Pancreas (tissue), 10 donors: ENCODE measurements around the gene CILP2. TPM values are rescaled to one million over a fixed set of nuclear protein-coding genes. Genes with fewer than 3 reads are reported as not detected.

ENCODE experiments used
- ATAC-seq, 4 donors: fragments of 200-7000 bp; cut with Tn5 transposase; one replicate each; pipeline versions ENCODE4 v1.8.0 to v1.9.1; 2020; ENCODE audit warnings: mild to moderate bottlenecking in 4 of 4, moderate library complexity in 4 of 4
- DNase-seq, 6 donors: peaks; one replicate each; pipeline ENCODE4 v3.0.0-alpha.2; 2020
- FAIRE-seq: peaks from 2 replicates; lab custom pipeline; 2012; peaks lifted over from hg19 to GRCh38; lab: Jason Lieb, UNC
- H3K27ac ChIP-seq, 4 donors: fragments of 200-600 bp; sonication (generic); 1 replicate in 3 of 4; 2 replicates in 1 of 4; pipeline versions ENCODE4 v1.5.0 to v1.8.0; 2020
- H3K27me3 ChIP-seq, 4 donors: fragments of 200-600 bp; one replicate each; pipeline ENCODE4 v1.8.0; 2021
- H3K36me3 ChIP-seq, 3 donors: fragments of 200-600 bp; sonication (generic) in 1 of 3; one replicate each; pipeline versions ENCODE4 v1.5.0 to v1.8.0; 2020 to 2021
- H3K4me1 ChIP-seq, 3 donors: fragments of 200-600 bp; one replicate each; pipeline ENCODE4 v1.8.0; 2021
- H3K4me3 ChIP-seq, 4 donors: fragments of 200-600 bp; sonication (generic) in 2 of 4; one replicate each; pipeline versions ENCODE4 v1.5.0 to v1.8.0; 2020 to 2021
- H3K9me3 ChIP-seq, 4 donors: fragments of 200-600 bp; one replicate each; pipeline ENCODE4 v1.8.0; 2021
- WGBS, 2 donors: extraction: QIAGEN DNeasy Blood & Tissue Kit; methylation state at CpG; one replicate each; pipeline ENCODE4 v1.1.7; 2013; 5-methylcytosine and 5-hydroxymethylcytosine counted together
- intact Hi-C, 3 donors: fragments of 100-400 bp; cut with DNase I; formaldehyde crosslinking; loops; one replicate each; pipeline versions ENCODE4 v1.11.1 to v1.14.2; 2022
- polyA plus RNA-seq, 2 donors: library from polyadenylated mRNA; stranded (reverse); fragments of 200-250 nt; gene quantifications; one replicate each; pipeline ENCODE4 v1.2.3, GENCODE V29; 2013
- total RNA-seq, 6 donors: library from RNA; stranded (reverse); fragmentation: NEBNext Ultra II Directional in 4 of 6; extraction: Animal tissue kit (Norgen Biotek cat#: 25700) in 4 of 6; gene quantifications; one replicate each; pipeline versions ENCODE4 v1.2.1 to v1.2.4, GENCODE V29; 2021 to 2023
- TF ChIP-seq, protein P1 (sequence below), 4 donors: fragments of 200-600 bp; sonication (generic) in 3 of 4; IDR thresholded peaks; one replicate each; pipeline versions ENCODE4 v1.5.0 to v1.8.0; 2021; ENCODE audit warnings: antibody characterized with exemption in 4 of 4
- donor health status: healthy with polysubstance abuse.
- donor health status: DM: no; HTN: no; CAD: no; lungs with moderate emphysema.
- donor health status: DM: no; HTN: no; CAD: no.
- donor health status: control.
- donor health status: control.
- donor health status: Bipolar disorder and iron deficiency.
- donor health status: DM: yes; HTN: yes; CAD: no.
- donor health status: DM: no; HTN: no; CAD: no.
- donor health status: DM: no; HTN: no; CAD: no.
- donor health status: DM: yes; HTN: yes; CAD: no.

Gene CILP2
- total and polyA plus RNA-seq, 8 donors = 0.12 to 1.4 TPM; not detected in 6

DNA sequence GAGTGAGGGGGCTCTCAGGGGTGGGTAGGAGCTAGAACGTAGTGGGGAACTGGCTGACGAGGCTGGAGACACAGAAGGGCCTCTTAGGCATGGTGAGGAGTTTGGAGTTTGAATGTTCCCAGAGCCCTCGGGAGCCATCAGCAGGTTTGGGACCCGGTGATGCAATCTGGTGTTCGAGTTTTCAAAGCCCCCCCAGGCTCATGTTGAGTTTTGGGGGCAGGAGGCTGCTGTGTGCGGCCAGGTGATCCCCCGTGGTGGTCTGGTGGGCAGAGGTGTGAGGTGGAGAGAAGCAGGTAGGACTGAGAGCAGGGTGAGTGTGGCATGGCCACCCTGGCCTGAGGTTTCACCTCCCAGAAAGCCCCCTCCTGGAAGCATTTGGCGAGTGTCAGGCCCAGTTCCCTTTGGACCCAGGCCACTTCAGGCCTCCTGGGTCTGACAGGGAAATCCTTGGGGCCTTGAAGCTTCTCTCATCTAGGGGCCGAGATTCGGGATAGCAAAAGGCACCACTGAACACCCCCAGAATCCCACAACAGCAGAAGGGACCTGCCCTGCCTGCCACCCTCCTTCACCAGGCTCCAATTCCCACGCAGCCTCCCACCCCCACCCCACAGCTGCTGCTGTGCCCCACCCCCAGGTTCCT is 8.2 kb upstream of the CILP2 start:
- Histone ChIP-seq H3K36me3 (peaks cover 0 to 8% (median 0%) of the 10 kb centered on the region in 3 donors), H3K4me1 (no peaks in the 10 kb centered on the region), H3K27ac (no peak overlapping the region), H3K4me3 (no peak overlapping the region), H3K27me3 (no peaks in the 10 kb centered on the region), H3K9me3 (no peaks in the 10 kb centered on the region)
- no peak for ATAC-seq
- intact Hi-C loops = loop anchor here in 2 of 3 donors (5.0 to 10.0 kb wide), 3 partner anchors 112 to 425 kb away; partner anchors contain the start of gene GMIP (in 1 of the 2)
- WGBS, 2 donors = 60 to 75% methylated on average over 11 of the region's 11 CpGs
- TF ChIP-seq, protein P1, sequence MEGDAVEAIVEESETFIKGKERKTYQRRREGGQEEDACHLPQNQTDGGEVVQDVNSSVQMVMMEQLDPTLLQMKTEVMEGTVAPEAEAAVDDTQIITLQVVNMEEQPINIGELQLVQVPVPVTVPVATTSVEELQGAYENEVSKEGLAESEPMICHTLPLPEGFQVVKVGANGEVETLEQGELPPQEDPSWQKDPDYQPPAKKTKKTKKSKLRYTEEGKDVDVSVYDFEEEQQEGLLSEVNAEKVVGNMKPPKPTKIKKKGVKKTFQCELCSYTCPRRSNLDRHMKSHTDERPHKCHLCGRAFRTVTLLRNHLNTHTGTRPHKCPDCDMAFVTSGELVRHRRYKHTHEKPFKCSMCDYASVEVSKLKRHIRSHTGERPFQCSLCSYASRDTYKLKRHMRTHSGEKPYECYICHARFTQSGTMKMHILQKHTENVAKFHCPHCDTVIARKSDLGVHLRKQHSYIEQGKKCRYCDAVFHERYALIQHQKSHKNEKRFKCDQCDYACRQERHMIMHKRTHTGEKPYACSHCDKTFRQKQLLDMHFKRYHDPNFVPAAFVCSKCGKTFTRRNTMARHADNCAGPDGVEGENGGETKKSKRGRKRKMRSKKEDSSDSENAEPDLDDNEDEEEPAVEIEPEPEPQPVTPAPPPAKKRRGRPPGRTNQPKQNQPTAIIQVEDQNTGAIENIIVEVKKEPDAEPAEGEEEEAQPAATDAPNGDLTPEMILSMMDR (IDR thresholded peaks at IDR 0.05) = no peak
- no peak for DNase-seq
- FAIRE-seq = no peak

- Histone ChIP-seq H3K27me3 (no peaks in the 10 kb centered on the region), H3K36me3 (peaks cover 0 to 8% (median 0%) of the 10 kb centered on the region in 3 donors), H3K4me1 (no peaks in the 10 kb centered on the region), H3K9me3 (no peaks in the 10 kb centered on the region), H3K4me3 (no peak overlapping the region), H3K27ac (no peak overlapping the region)
- FAIRE-seq (no peak), DNase-seq (no peak), ATAC-seq (no peak)
- TF ChIP-seq, protein P1 (IDR thresholded peaks at IDR 0.05) = no peak
- intact Hi-C loops = loop anchor here in 2 of 3 donors (5.0 to 10.0 kb wide), 3 partner anchors 112 to 424 kb away; partner anchors contain the start of gene GMIP (in 1 of the 2)
- WGBS, 2 donors = 58 to 60% methylated on average over 9 of the region's 9 CpGs
Measured at GRCh38 chr19:19530423-19530804, 7.7 kb upstream of the CILP2 start.

GRCh38 chr19:19530889-19531288 is 7.2 kb upstream of the CILP2 start:
- no peaks in the 10 kb centered on the region for H3K9me3 ChIP-seq
- no peak for DNase-seq
- H3K27ac ChIP-seq = no peak overlapping the region
- H3K4me3 ChIP-seq = no peak overlapping the region
- FAIRE-seq = no peak
- 76 to 83% methylated on average over 4 of the region's 4 CpGs for WGBS, 2 donors
- intact Hi-C loops = loop anchor here in 2 of 3 donors (5.0 to 10.0 kb wide), 3 partner anchors 111 to 424 kb away; partner anchors contain the start of gene GMIP (in 1 of the 2)
- ATAC-seq = no peak
- TF ChIP-seq, protein P1 (IDR thresholded peaks at IDR 0.05) = no peak
- H3K27me3 ChIP-seq = no peaks in the 10 kb centered on the region
- no peaks in the 10 kb centered on the region for H3K4me1 ChIP-seq
- peaks cover 0 to 8% (median 0%) of the 10 kb centered on the region in 3 donors for H3K36me3 ChIP-seq

GRCh38 chr19:19531951-19532805 is 5.9 kb upstream of the CILP2 start:
- 21% methylated on average over 48 of the region's 48 CpGs for WGBS, 2 donors
- no peak for FAIRE-seq
- peak; percentile 86 to 90 (median 88) for ATAC-seq
- peak; percentile 63 to 98 (median 84) for DNase-seq
- TF ChIP-seq, protein P1 (IDR thresholded peaks at IDR 0.05) = peak; percentile 89 to 94 (median 92)
- H3K36me3 ChIP-seq = peaks cover 0 to 8% (median 0%) of the 10 kb centered on the region in 3 donors
- H3K27me3 ChIP-seq = no peaks in the 10 kb centered on the region
- H3K4me1 ChIP-seq = no peaks in the 10 kb centered on the region
- no peak overlapping the region for H3K27ac ChIP-seq
- intact Hi-C loops = loop anchor here in 2 of 3 donors (5.0 to 10.0 kb wide), 3 partner anchors 110 to 423 kb away; partner anchors contain the start of gene GMIP (in 1 of the 2)
- H3K4me3 ChIP-seq = no peak overlapping the region
- no peaks in the 10 kb centered on the region for H3K9me3 ChIP-seq
